Kidney (tissue), 14 donors: ENCODE data around the gene HLA-DRB1. TPM values are rescaled to one million over a fixed set of nuclear protein-coding genes. Genes with fewer than 3 reads are reported as not detected.

ENCODE experiments used
- DNase-seq, 5 donors: peaks; one replicate each; pipeline ENCODE4 v3.0.0-alpha.2; 2013 to 2020
- FAIRE-seq: peaks from 2 replicates; lab custom pipeline; 2012; peaks lifted over from hg19 to GRCh38; lab: Jason Lieb, UNC
- H3K27ac ChIP-seq, 2 donors: one replicate each; pipeline ENCODE4 v1.7.0; 2013; ENCODE audit warnings: low read depth in 2 of 2, low read length in 2 of 2, inconsistent platforms in 1 of 2
- H3K27me3 ChIP-seq: one replicate; pipeline ENCODE4 v1.7.1; 2013; ENCODE audit warnings: low read length, inconsistent platforms; ENCODE audit not compliant: control insufficient read depth, insufficient read depth
- H3K36me3 ChIP-seq, 3 donors: one replicate each; pipeline versions ENCODE4 v1.7.0 to v1.7.1; 2013; ENCODE audit warnings: low read length in 3 of 3, control low read depth in 1 of 3, inconsistent platforms in 1 of 3; ENCODE audit not compliant: insufficient read depth in 3 of 3, control insufficient read depth in 2 of 3
- H3K4me1 ChIP-seq, 3 donors: one replicate each; pipeline versions ENCODE4 v1.7.0 to v1.7.1; 2013; ENCODE audit warnings: low read length in 3 of 3, inconsistent platforms in 1 of 3, low read depth in 1 of 3; ENCODE audit not compliant: control insufficient read depth in 2 of 3, insufficient read depth in 2 of 3
- H3K4me3 ChIP-seq, 3 donors: one replicate each; pipeline versions ENCODE4 v1.7.0 to v1.8.1; 2013; ENCODE audit warnings: low read length in 3 of 3, control low read depth in 1 of 3, inconsistent platforms in 1 of 3
- H3K9ac ChIP-seq, 3 donors: one replicate each; pipeline versions ENCODE4 v1.7.0 to v1.7.1; 2013; ENCODE audit warnings: low read length in 3 of 3, control low read depth in 1 of 3, inconsistent platforms in 1 of 3
- H3K9me3 ChIP-seq, 3 donors: one replicate each; pipeline versions ENCODE4 v1.7.0 to v1.7.1; 2013; ENCODE audit warnings: low read length in 3 of 3, control low read depth in 1 of 3, inconsistent platforms in 1 of 3; ENCODE audit not compliant: control insufficient read depth in 2 of 3, insufficient read depth in 1 of 3
- intact Hi-C: fragments of 100-400 bp; cut with DNase I; formaldehyde crosslinking; loops from one replicate; pipeline ENCODE4 v1.11.1; 2022
- polyA plus RNA-seq: library from polyadenylated mRNA; stranded (reverse); fragments of 350-450 nt; fragmentation: Illumina TruSeq; extraction: RNeasy Lipid Tissue Mini Kit (QIAGEN cat#74804); gene quantifications from one replicate; pipeline ENCODE4 v1.2.3, GENCODE V29; 2014; ENCODE audit warnings: low read depth, low replicate concordance; ENCODE audit not compliant: insufficient read depth
- total RNA-seq: library from RNA; stranded (reverse); fragmentation: NEBNext Ultra II Directional; extraction: Animal tissue kit (Norgen Biotek cat#: 25700); gene quantifications from one replicate; pipeline ENCODE4 v1.2.1, GENCODE V29; 2021
- TF ChIP-seq, protein P1 (sequence below): IDR thresholded peaks from 3 replicates; pipeline ENCODE4 v1.5.1; 2012; ENCODE audit warnings: mild to moderate bottlenecking, moderate library complexity, borderline replicate concordance; ENCODE audit not compliant: insufficient read depth; ENCODE audit errors: extremely low read depth
- donor health status: control.
- donor health status: control.
- donor health status: control.
- donor health status: control.
- donor health status: control.
- donor health status: DM: yes; HTN: yes; CAD: no.
- donor health status: Normal renal cell carcinoma (clear cell type).

Gene HLA-DRB1
- total and polyA plus RNA-seq, 2 donors from 2014 or later = 267 to 280 TPM

DNA sequence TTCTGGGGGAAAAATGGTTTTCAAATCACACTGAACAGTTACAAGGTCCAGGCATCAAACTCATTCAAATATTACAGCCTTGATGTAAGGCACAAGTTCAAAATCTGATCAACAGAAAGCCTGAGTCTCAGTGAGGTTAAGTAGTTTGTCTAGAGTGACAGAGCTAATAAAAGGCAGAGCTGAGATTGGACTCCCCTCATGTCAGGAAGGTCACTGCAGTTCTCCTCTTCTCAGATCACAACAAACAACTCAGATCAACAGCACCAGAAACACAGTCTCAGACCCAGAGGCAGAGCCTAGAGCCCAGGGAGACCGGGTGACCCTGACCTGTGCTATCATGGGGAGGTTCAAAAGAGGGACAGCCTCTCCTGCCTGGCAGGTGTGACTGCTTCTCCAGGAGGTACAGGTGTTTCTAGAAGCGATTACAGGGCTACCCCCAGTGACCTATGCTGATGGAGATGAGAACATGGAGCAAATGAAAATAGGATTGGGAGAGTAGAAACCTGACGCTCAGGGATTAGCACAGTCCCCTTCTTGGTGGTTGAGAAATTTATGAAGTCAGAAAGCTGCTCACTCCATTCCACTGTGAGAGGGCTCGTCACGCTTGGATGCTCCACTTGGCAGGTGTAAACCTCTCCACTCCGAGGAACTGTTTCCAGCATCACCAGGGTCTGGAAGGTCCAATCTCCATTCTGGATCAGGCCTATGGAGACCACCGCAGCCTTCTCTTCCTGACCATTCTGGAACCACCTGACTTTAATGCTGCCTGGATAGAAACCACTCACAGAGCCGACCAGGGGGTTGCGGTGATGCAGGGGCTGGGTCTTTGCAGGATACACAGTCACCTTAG lies 35.3 kb downstream of the HLA-DRB1 start:
- Histone ChIP-seq H3K27ac (no peak overlapping the region), H3K9me3 (no peaks in the 10 kb centered on the region), H3K36me3 (no peaks in the 10 kb centered on the region), H3K4me1 (no peaks in the 10 kb centered on the region), H3K4me3 (no peak overlapping the region), H3K9ac (no peak overlapping the region), H3K27me3 (no peaks in the 10 kb centered on the region)
- intact Hi-C loops = no loop called here
- DNase-seq (peak in 4 of 5 donors; percentile 9 to 63 (median 38)), FAIRE-seq (no peak)
- TF ChIP-seq, protein P1, sequence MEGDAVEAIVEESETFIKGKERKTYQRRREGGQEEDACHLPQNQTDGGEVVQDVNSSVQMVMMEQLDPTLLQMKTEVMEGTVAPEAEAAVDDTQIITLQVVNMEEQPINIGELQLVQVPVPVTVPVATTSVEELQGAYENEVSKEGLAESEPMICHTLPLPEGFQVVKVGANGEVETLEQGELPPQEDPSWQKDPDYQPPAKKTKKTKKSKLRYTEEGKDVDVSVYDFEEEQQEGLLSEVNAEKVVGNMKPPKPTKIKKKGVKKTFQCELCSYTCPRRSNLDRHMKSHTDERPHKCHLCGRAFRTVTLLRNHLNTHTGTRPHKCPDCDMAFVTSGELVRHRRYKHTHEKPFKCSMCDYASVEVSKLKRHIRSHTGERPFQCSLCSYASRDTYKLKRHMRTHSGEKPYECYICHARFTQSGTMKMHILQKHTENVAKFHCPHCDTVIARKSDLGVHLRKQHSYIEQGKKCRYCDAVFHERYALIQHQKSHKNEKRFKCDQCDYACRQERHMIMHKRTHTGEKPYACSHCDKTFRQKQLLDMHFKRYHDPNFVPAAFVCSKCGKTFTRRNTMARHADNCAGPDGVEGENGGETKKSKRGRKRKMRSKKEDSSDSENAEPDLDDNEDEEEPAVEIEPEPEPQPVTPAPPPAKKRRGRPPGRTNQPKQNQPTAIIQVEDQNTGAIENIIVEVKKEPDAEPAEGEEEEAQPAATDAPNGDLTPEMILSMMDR = no peak

DNA sequence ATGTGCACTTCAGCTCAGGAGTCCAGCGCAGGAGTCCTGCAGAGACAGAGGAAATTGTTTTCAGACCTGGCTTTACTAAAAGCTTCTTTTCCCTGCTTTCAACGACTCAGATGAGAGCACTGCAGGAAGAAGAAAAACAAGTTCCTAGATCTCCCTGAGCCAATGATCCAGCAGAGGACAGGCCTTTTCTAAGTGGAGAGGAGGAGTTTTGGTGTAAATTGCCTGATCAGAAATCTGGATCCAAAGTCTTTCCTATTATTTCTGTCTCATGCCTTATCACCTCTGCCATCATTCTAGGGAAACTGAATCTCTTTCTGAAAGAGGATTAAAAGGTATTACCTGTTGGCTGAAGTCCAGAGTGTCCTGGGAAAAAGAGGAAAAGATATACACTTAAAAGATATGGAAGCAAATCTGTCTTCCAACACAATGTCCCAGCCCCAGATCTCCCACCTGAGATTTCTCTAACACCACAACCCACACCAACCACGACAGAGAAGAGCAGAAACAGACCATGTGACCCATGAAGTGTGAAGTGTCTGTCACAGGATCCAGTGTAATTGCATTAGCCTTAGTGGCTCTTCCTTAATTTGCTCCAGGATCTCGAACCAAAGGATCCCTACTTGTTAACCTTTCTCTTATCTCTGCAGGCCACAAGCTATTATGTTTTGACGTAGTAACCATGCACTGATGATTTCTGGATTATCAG lies 36.5 kb downstream of the HLA-DRB1 start:
- intact Hi-C loops = no loop called here
- TF ChIP-seq, protein P1 = no peak
- Histone ChIP-seq H3K4me1 (no peaks in the 10 kb centered on the region), H3K4me3 (no peak overlapping the region), H3K27ac (no peak overlapping the region), H3K9ac (no peak overlapping the region), H3K9me3 (no peaks in the 10 kb centered on the region), H3K27me3 (no peaks in the 10 kb centered on the region), H3K36me3 (no peaks in the 10 kb centered on the region)
- DNase-seq (no peak), FAIRE-seq (no peak)

GRCh38 chr6:32551410-32551809 lies 38.2 kb downstream of the HLA-DRB1 start:
- no peaks in the 10 kb centered on the region for H3K27me3 ChIP-seq
- H3K36me3 ChIP-seq = no peaks in the 10 kb centered on the region
- no peaks in the 10 kb centered on the region for H3K9me3 ChIP-seq
- DNase-seq = peak in 1 of 5 donors; percentile 0
- no peak for FAIRE-seq
- H3K27ac ChIP-seq = no peak overlapping the region
- H3K4me1 ChIP-seq = no peaks in the 10 kb centered on the region
- H3K4me3 ChIP-seq = no peak overlapping the region
- TF ChIP-seq, protein P1 = no peak
- H3K9ac ChIP-seq = no peak overlapping the region
- intact Hi-C loops = no loop called here
